Measurements from ENCODE around the gene FOXO1. TPM values are rescaled to one million over a fixed set of nuclear protein-coding genes. Genes with fewer than 3 reads are reported as not detected.

FOXO1 gene
- total RNA-seq, 2 donors from 2014 or later = 20.1 to 29.7 TPM

DNA sequence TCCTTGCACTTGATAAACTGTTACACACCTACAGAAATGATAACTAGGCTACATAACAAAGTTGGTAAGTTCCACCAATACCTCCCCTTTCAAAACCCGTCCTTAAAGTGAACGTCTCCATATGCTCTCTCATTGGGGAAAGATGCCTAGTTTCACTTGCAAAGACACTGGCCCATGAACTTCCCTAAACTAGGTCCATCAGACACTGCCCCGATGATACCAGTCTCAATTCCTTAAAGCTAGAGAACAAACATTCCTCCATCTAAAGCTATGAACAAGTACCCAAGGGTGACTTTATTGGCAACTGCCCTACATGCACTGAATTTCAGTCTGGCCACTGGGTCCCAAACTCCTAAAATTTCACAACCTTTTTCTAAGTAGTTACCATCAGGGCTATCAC, 39.9 kb downstream of the FOXO1 start:
- WGBS, 2 experiments (ENCODE audit: insufficient coverage in 1 of 2, insufficient read length in 1 of 2) = 88 to 92% methylated on average over 3 of the region's 3 CpGs
- Mint-ChIP-seq H3K9me3 (no peaks in the 10 kb centered on the region), H3K36me3 (ENCODE audit: low read depth) (peaks cover 18% of the 10 kb centered on the region), H3K4me3 (no peak overlapping the region), H3K27me3 (ENCODE audit: insufficient read depth) (no peaks in the 10 kb centered on the region), H3K4me1 (peaks cover 43% of the 10 kb centered on the region), H3K27ac (no peak overlapping the region)
- Histone ChIP-seq H3K27ac (ENCODE audit: low read depth, low read length) (no peak overlapping the region), H3K4me1 (ENCODE audit: control insufficient read depth, insufficient read depth, low read length) (peaks cover 13% of the 10 kb centered on the region), H3K27me3 (ENCODE audit: control insufficient read depth, insufficient read depth, low read length, poor library complexity, severe bottlenecking) (no peaks in the 10 kb centered on the region), H3K36me3 (ENCODE audit: control insufficient read depth, insufficient read depth, low read length) (no peaks in the 10 kb centered on the region), H3K9me3 (ENCODE audit: control insufficient read depth, low read length) (peaks cover 9% of the 10 kb centered on the region), H3K9ac (ENCODE audit: extremely low read depth, low read length, poor library complexity, severe bottlenecking) (no peak overlapping the region), H3K4me3 (ENCODE audit: low read length) (no peak overlapping the region)
- DNase-seq = no peak
- TF ChIP-seq, protein P1, sequence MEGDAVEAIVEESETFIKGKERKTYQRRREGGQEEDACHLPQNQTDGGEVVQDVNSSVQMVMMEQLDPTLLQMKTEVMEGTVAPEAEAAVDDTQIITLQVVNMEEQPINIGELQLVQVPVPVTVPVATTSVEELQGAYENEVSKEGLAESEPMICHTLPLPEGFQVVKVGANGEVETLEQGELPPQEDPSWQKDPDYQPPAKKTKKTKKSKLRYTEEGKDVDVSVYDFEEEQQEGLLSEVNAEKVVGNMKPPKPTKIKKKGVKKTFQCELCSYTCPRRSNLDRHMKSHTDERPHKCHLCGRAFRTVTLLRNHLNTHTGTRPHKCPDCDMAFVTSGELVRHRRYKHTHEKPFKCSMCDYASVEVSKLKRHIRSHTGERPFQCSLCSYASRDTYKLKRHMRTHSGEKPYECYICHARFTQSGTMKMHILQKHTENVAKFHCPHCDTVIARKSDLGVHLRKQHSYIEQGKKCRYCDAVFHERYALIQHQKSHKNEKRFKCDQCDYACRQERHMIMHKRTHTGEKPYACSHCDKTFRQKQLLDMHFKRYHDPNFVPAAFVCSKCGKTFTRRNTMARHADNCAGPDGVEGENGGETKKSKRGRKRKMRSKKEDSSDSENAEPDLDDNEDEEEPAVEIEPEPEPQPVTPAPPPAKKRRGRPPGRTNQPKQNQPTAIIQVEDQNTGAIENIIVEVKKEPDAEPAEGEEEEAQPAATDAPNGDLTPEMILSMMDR (conservative IDR thresholded peaks at IDR 0.05) = no peak

DNA sequence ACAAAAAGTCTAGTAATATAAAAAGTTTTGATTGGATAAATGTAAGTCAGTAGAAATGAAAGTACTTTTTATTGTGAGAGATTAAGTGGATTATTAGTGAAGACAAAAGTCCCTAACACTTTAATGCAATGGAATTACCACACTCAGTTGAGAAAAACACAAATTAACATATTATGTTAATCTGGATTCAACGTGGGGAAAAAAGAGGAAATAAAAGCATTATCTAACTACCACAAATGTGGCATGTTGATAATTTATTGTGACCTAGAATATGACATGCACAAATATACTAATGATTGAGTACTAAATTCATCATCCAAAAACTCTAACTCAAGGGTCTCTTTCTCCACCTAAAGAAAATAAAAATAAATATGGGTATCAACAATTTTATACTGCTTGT, 41.5 kb downstream of the FOXO1 start:
- H3K4me3 ChIP-seq (ENCODE audit: low read length) = no peak overlapping the region
- H3K4me1 ChIP-seq (ENCODE audit: control insufficient read depth, insufficient read depth, low read length) = peaks cover 11% of the 10 kb centered on the region
- no peak for DNase-seq
- no peaks in the 10 kb centered on the region for H3K9me3 Mint-ChIP-seq
- H3K27me3 ChIP-seq (ENCODE audit: control insufficient read depth, insufficient read depth, low read length, poor library complexity, severe bottlenecking) = no peaks in the 10 kb centered on the region
- H3K9me3 ChIP-seq (ENCODE audit: control insufficient read depth, low read length) = peaks cover 9% of the 10 kb centered on the region
- no peak overlapping the region for H3K4me3 Mint-ChIP-seq
- 50% methylated on average over 1 of the region's 1 CpG; no CpG with 5 or more reads in 1 of the 2 experiments for WGBS, 2 experiments (ENCODE audit: insufficient coverage in 1 of 2, insufficient read length in 1 of 2)
- peaks cover 39% of the 10 kb centered on the region for H3K4me1 Mint-ChIP-seq
- H3K27me3 Mint-ChIP-seq (ENCODE audit: insufficient read depth) = no peaks in the 10 kb centered on the region
- H3K36me3 ChIP-seq (ENCODE audit: control insufficient read depth, insufficient read depth, low read length) = no peaks in the 10 kb centered on the region
- H3K36me3 Mint-ChIP-seq (ENCODE audit: low read depth) = peaks cover 14% of the 10 kb centered on the region
- no peak overlapping the region for H3K9ac ChIP-seq (ENCODE audit: extremely low read depth, low read length, poor library complexity, severe bottlenecking)
- H3K27ac ChIP-seq (ENCODE audit: low read depth, low read length) = no peak overlapping the region
- no peak overlapping the region for H3K27ac Mint-ChIP-seq
- TF ChIP-seq, protein P1 (conservative IDR thresholded peaks at IDR 0.05) = no peak

DNA sequence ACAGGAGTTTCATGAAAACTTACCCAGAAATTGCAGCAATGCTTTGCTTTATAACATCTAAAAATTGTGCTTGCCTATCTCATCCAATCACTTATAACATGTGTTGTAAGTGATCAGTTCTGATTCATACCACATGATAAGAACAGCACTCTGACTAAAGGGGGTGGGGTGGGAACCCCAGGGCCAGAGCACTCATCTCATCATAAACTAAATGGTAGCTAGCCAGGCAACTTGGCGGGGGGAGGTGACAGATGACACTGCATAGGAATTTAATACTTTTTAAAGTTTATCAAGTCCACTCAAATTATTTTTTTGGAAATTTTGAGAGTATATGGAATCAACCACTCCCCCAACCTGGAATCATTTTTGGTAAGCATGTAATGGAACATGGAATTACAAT, 42.1 kb downstream of the FOXO1 start:
- no peaks in the 10 kb centered on the region for H3K27me3 ChIP-seq (ENCODE audit: control insufficient read depth, insufficient read depth, low read length, poor library complexity, severe bottlenecking)
- WGBS, 2 experiments (ENCODE audit: insufficient coverage in 1 of 2, insufficient read length in 1 of 2) = no CpG with 5 or more reads among the region's 1 CpG
- TF ChIP-seq, protein P1 (conservative IDR thresholded peaks at IDR 0.05) = no peak
- Mint-ChIP-seq H3K36me3 (ENCODE audit: low read depth) (peaks cover 14% of the 10 kb centered on the region), H3K4me1 (peaks cover 40% of the 10 kb centered on the region), H3K27ac (no peak overlapping the region), H3K27me3 (ENCODE audit: insufficient read depth) (no peaks in the 10 kb centered on the region), H3K9me3 (no peaks in the 10 kb centered on the region), H3K4me3 (no peak overlapping the region)
- H3K4me1 ChIP-seq (ENCODE audit: control insufficient read depth, insufficient read depth, low read length) = peaks cover 7% of the 10 kb centered on the region
- peaks cover 9% of the 10 kb centered on the region for H3K9me3 ChIP-seq (ENCODE audit: control insufficient read depth, low read length)
- DNase-seq = no peak
- H3K36me3 ChIP-seq (ENCODE audit: control insufficient read depth, insufficient read depth, low read length) = no peaks in the 10 kb centered on the region
- H3K9ac ChIP-seq (ENCODE audit: extremely low read depth, low read length, poor library complexity, severe bottlenecking) = no peak overlapping the region
- no peak overlapping the region for H3K27ac ChIP-seq (ENCODE audit: low read depth, low read length)
- no peak overlapping the region for H3K4me3 ChIP-seq (ENCODE audit: low read length)
